Stomach (tissue), 4 donors: ENCODE results near the gene LAMB1.

Experiments
- CTCF ChIP-seq, 7 experiments: fragments of 450-650 bp in 4 of 7; fragments of 200-600 bp in 3 of 7; sonication (generic) in 3 of 7; IDR thresholded peaks; one replicate each; pipeline ENCODE4 v1.5.1; 2016 to 2019; ENCODE audit warnings: antibody characterized with exemption in 7 of 7, control low read depth in 2 of 7, mild to moderate bottlenecking in 1 of 7
- EP300 ChIP-seq: sonication (generic); formaldehyde crosslinking; IDR thresholded peaks from one replicate; pipeline ENCODE4 v1.6.1; 2017; ENCODE audit warnings: antibody characterized with exemption
- POLR2A ChIP-seq, 4 donors: fragments of 450-650 bp; IDR thresholded peaks; one replicate each; pipeline ENCODE4 v1.6.1; 2016; ENCODE audit warnings: antibody characterized with exemption in 4 of 4, control low read depth in 2 of 4, mild to moderate bottlenecking in 1 of 4, moderate library complexity in 1 of 4

DNA sequence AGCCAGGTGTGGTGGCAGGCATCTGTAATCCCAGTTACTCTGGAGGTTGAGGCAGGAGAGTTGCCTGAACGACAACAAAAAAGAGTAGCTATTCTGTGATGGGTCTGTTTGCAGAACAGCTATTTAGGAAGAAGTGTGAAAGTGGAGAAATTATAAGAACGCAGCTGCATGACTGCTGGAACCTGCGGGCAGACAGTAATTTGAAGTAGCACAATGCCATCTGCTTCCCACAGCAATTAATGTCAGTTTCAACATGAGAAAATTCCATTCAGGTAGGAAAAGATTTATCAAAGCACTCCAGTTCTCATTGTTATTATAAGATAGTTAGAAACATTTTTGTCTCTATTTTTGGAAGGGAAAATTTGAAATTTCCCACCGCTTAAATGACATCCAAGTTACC, 21.5 kb downstream of the LAMB1 start:
- TF ChIP-seq POLR2A (IDR thresholded peaks at IDR 0.05) (no peak), CTCF (IDR thresholded peaks at IDR 0.05) (no peak), EP300 (no peak)
